WERI-Rb-1 (cell line): Measurements from ENCODE around the gene EIF4G2.

ENCODE experiments used
- DNase-seq: peaks from one replicate; pipeline ENCODE4 v3.0.0-alpha.2; 2020
- H3K27ac ChIP-seq: fragments of 250-450 bp; sonication (Bioruptor Pico); 2 replicates; pipeline ENCODE4 v1.5.1; 2020; ENCODE audit warnings: mild to moderate bottlenecking, moderate library complexity
- H3K27me3 ChIP-seq: fragments of 250-450 bp; sonication (Bioruptor Pico); 2 replicates; pipeline ENCODE4 v1.5.1; 2021; ENCODE audit warnings: mild to moderate bottlenecking, low read depth, moderate library complexity; ENCODE audit not compliant: insufficient read depth, severe bottlenecking
- H3K36me3 ChIP-seq: fragments of 250-450 bp; sonication (Bioruptor Pico); 2 replicates; pipeline ENCODE4 v1.5.1; 2020; ENCODE audit warnings: mild to moderate bottlenecking, moderate library complexity
- H3K4me3 ChIP-seq: 2 replicates; pipeline ENCODE4 v1.5.1; 2011; ENCODE audit warnings: low read depth, mild to moderate bottlenecking, control low read depth, low read length
- H3K9me3 ChIP-seq: fragments of 250-450 bp; sonication (Bioruptor Pico); 2 replicates; pipeline ENCODE4 v1.5.1; 2021; ENCODE audit warnings: mild to moderate bottlenecking, moderate library complexity; ENCODE audit not compliant: severe bottlenecking
- TF ChIP-seq, protein P1 (sequence below): IDR thresholded peaks from 2 replicates; pipeline ENCODE4 v1.5.1; 2011; ENCODE audit warnings: low read depth, mild to moderate bottlenecking, control low read depth, inconsistent platforms, low read length

Gene EIF4G2

GRCh38 chr11:10808553-10809372, at the start of gene EIF4G2:
EIF4G2 (minus strand) TSS chr11:10808926.
- H3K9me3 ChIP-seq: no peaks in the 10 kb centered on the region
- peak; percentile 98 for DNase-seq
- TF ChIP-seq, protein P1, sequence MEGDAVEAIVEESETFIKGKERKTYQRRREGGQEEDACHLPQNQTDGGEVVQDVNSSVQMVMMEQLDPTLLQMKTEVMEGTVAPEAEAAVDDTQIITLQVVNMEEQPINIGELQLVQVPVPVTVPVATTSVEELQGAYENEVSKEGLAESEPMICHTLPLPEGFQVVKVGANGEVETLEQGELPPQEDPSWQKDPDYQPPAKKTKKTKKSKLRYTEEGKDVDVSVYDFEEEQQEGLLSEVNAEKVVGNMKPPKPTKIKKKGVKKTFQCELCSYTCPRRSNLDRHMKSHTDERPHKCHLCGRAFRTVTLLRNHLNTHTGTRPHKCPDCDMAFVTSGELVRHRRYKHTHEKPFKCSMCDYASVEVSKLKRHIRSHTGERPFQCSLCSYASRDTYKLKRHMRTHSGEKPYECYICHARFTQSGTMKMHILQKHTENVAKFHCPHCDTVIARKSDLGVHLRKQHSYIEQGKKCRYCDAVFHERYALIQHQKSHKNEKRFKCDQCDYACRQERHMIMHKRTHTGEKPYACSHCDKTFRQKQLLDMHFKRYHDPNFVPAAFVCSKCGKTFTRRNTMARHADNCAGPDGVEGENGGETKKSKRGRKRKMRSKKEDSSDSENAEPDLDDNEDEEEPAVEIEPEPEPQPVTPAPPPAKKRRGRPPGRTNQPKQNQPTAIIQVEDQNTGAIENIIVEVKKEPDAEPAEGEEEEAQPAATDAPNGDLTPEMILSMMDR: no peak
- H3K36me3 ChIP-seq: peaks cover 49% of the 10 kb centered on the region
- H3K27ac ChIP-seq: peak within 1 kb of the TSS; percentile 99
- no peaks in the 10 kb centered on the region for H3K27me3 ChIP-seq
- peak within 1 kb of the TSS; percentile 98 for H3K4me3 ChIP-seq

DNA sequence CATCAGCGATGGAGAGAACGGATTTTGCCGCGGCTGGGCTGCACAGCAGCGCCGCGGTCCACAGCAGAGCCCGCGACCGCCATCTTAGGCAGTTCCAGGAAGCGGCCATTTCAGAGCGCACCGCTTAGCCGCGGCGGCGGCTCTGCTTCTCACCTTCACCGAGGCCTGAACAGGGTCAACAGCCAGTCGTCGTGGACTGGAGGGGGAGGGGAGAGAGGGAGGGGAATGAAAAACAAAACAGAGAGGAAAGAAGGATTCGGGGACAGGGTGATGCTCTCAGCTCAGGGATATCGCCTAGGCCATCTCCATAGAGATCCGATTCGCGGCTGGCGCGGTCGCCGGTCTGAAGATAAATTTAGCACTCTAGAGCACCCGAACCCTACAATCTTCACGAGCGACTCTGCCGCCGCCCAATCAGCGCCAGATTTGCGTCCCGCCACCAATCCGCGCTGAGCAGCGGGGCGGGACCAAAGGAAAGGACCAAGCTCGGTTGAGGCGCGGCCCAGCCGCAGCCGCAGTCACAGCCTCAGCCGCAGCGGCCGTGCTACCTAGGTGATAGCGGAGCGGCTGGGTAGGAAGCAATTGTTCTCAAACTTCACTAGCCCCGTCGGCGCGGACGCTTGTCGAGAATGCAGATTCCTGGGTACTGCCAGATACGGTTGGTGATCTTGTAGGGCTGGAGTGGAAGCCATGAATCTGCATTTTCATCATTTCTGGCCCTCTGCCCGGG, 49.1 kb upstream of the EIF4G2 start, which contains the start of gene ZBED5:
ZBED5 (minus strand) TSS at position 345 of the 730 bp plus-strand sequence. CDS start 3,108 bp downstream, outside the sequence.
- TF ChIP-seq, protein P1: 0 out of 2 replicates have a peak, but pooled peaks have one; percentile 17
- peak within 1 kb of the TSS; percentile 84 for H3K4me3 ChIP-seq
- peak; percentile 96 for DNase-seq
- no peaks in the 10 kb centered on the region for H3K9me3 ChIP-seq
- H3K27me3 ChIP-seq: no peaks in the 10 kb centered on the region
- H3K27ac ChIP-seq: peak within 1 kb of the TSS; percentile 97
- H3K36me3 ChIP-seq: peaks cover 41% of the 10 kb centered on the region

GRCh38 chr11:10857459-10857708, 48.7 kb upstream of the EIF4G2 start:
- H3K9me3 ChIP-seq: no peaks in the 10 kb centered on the region
- peak overlapping the region; percentile 97 for H3K27ac ChIP-seq
- H3K27me3 ChIP-seq: no peaks in the 10 kb centered on the region
- H3K4me3 ChIP-seq: peak overlapping the region; percentile 84
- TF ChIP-seq, protein P1: no peak
- peaks cover 45% of the 10 kb centered on the region for H3K36me3 ChIP-seq
- peak; percentile 37 for DNase-seq

DNA sequence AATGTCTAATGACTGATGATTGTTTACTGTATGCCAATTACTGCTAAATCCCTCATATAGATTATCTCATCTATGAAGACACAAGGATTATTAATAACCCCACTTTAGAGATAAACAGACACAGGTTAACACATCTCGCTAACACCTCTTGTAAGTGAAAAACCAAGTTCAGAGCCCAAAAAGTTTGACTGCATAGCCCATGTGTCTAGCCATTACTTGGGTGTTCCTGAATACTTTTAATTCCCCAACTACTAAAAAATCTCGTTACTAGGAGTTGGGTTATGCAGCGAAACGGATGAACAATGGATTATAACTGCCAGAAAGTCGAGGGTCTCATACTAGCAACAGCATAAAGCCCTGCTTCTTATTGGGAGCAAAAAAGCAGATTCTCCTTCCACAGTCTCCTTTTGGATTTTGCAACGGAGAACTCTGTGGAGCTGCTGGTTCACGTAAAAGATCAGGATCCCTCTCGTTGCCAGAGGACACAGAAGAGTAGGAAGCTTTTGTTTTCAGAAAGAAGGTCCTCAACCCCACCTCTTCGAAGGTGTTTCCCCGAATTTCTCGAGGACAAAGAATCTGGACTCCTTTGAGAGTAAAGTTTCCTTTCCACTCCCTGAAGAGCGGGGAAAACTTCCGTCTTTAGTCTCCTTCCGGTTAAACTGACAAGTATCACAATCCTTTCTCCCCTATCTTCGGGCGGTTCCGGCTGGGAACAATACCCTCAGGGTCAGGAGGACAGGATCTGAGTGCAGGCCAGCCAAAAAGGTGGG, 48.1 kb upstream of the EIF4G2 start:
- DNase-seq: no peak
- no peaks in the 10 kb centered on the region for H3K27me3 ChIP-seq
- H3K36me3 ChIP-seq: peaks cover 49% of the 10 kb centered on the region
- TF ChIP-seq, protein P1: no peak
- peak overlapping the region; percentile 84 for H3K4me3 ChIP-seq
- H3K9me3 ChIP-seq: no peaks in the 10 kb centered on the region
- peak overlapping the region; percentile 97 for H3K27ac ChIP-seq

DNA sequence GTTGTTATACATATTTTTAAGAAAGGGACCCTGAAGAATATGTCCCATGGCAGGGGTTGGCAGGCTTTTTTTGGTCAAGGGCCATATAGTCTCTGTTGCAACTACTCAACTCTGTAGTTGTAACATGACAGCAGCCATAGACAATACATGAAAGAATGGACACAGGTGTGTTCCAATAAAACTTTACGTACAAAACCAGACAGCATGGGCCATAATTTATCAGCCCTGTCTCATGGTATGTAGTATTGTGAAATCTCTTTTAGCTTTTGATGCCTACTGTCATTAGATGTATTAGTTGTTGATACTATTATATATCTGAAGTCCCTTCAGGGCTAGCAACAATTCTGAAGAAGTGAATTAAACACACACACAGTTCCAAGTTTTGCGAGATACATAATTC, 46.6 kb upstream of the EIF4G2 start:
- H3K27me3 ChIP-seq: no peaks in the 10 kb centered on the region
- TF ChIP-seq, protein P1: no peak
- H3K27ac ChIP-seq: no peak overlapping the region
- DNase-seq: no peak
- peaks cover 54% of the 10 kb centered on the region for H3K36me3 ChIP-seq
- H3K9me3 ChIP-seq: no peaks in the 10 kb centered on the region
- H3K4me3 ChIP-seq: no peak overlapping the region
